Mesenchymal stem cell (in vitro differentiated cells and primary cell): ENCODE data around the gene ZFYVE28.

ENCODE experiments used
- DNase-seq: peaks from one replicate; pipeline ENCODE4 v3.0.0-alpha.2; 2013
- H2AFZ ChIP-seq: one replicate; pipeline ENCODE4 v1.6.1; 2013; ENCODE audit warnings: low read depth, mild to moderate bottlenecking, control low read depth, inconsistent platforms, low read length, moderate library complexity
- H2AK5ac ChIP-seq: 2 replicates; pipeline ENCODE4 v1.6.1; 2013; ENCODE audit warnings: low read length, moderate library complexity, mild to moderate bottlenecking, inconsistent platforms; ENCODE audit not compliant: severe bottlenecking
- H2BK120ac ChIP-seq: one replicate; pipeline ENCODE4 v1.6.1; 2013; ENCODE audit warnings: low read depth, mild to moderate bottlenecking, inconsistent platforms, low read length, moderate library complexity
- H2BK12ac ChIP-seq, 2 experiments: one replicate each; pipeline ENCODE4 v1.6.1; 2013; ENCODE audit warnings: inconsistent platforms in 2 of 2, low read length in 2 of 2, mild to moderate bottlenecking in 2 of 2, moderate library complexity in 2 of 2, control low read depth in 1 of 2
- H2BK15ac ChIP-seq: one replicate; pipeline ENCODE4 v1.6.1; 2013; ENCODE audit warnings: mild to moderate bottlenecking, low read depth, inconsistent platforms; ENCODE audit not compliant: poor library complexity, severe bottlenecking
- H2BK5ac ChIP-seq: 2 replicates; pipeline ENCODE4 v1.6.1; 2013; ENCODE audit warnings: low read depth, mild to moderate bottlenecking, low read length, control low read depth, inconsistent platforms; ENCODE audit not compliant: poor library complexity, severe bottlenecking
- H3K14ac ChIP-seq, 2 experiments: one replicate each; pipeline ENCODE4 v1.6.1; 2013; ENCODE audit warnings: inconsistent platforms in 2 of 2, low read length in 2 of 2, control low read depth in 1 of 2, mild to moderate bottlenecking in 1 of 2, moderate library complexity in 1 of 2
- H3K18ac ChIP-seq, 2 experiments: one replicate each; pipeline ENCODE4 v1.6.1; 2013; ENCODE audit warnings: inconsistent platforms in 2 of 2, low read length in 2 of 2, control low read depth in 1 of 2, low read depth in 1 of 2, mild to moderate bottlenecking in 1 of 2
- H3K23ac ChIP-seq, 2 experiments: one replicate each; pipeline ENCODE4 v1.6.1; 2013; ENCODE audit warnings: inconsistent platforms in 2 of 2, low read length in 2 of 2, mild to moderate bottlenecking in 2 of 2, moderate library complexity in 2 of 2, control low read depth in 1 of 2
- H3K27ac ChIP-seq: 2 replicates; pipeline ENCODE4 v1.5.1; 2013; ENCODE audit warnings: mild to moderate bottlenecking, moderate library complexity, low read length, control low read depth, inconsistent platforms; ENCODE audit not compliant: poor library complexity, severe bottlenecking
- H3K27me3 ChIP-seq, 2 experiments: 2 replicates each; pipeline versions ENCODE4 v1.6.1 to v1.7.0; 2013; ENCODE audit warnings: low read length in 2 of 2, mild to moderate bottlenecking in 2 of 2, moderate library complexity in 2 of 2, control low read depth in 1 of 2, inconsistent platforms in 1 of 2; ENCODE audit not compliant: control insufficient read depth in 1 of 2, insufficient read depth in 1 of 2
- H3K36me3 ChIP-seq, 2 experiments: 2 replicates each; pipeline versions ENCODE4 v1.6.1 to v1.7.0; 2013; ENCODE audit warnings: low read length in 2 of 2, control low read depth in 1 of 2, inconsistent platforms in 1 of 2, low read depth in 1 of 2, mild to moderate bottlenecking in 1 of 2; ENCODE audit not compliant: insufficient read depth in 2 of 2, control insufficient read depth in 1 of 2
- H3K4ac ChIP-seq, 2 experiments: one replicate each; pipeline ENCODE4 v1.6.1; 2013; ENCODE audit warnings: inconsistent platforms in 2 of 2, low read length in 2 of 2, mild to moderate bottlenecking in 2 of 2, moderate library complexity in 2 of 2, control low read depth in 1 of 2, low read depth in 1 of 2
- H3K4me1 ChIP-seq: 2 replicates; pipeline ENCODE4 v1.6.1; 2013; ENCODE audit warnings: low read depth, low read length, control low read depth; ENCODE audit not compliant: control insufficient read depth, insufficient read depth
- H3K4me2 ChIP-seq: 2 replicates; pipeline ENCODE4 v1.6.1; 2013; ENCODE audit warnings: low read length, mild to moderate bottlenecking, inconsistent platforms; ENCODE audit not compliant: poor library complexity, severe bottlenecking
- H3K4me3 ChIP-seq, 2 experiments: 2 replicates each; pipeline versions ENCODE4 v1.5.1 to v1.7.0; 2013; ENCODE audit warnings: low read length in 2 of 2, mild to moderate bottlenecking in 2 of 2, control low read depth in 1 of 2, low read depth in 1 of 2; ENCODE audit not compliant: insufficient read depth in 1 of 2
- H3K79me1 ChIP-seq: replicated peaks from 2 replicates; pipeline ENCODE4 v1.6.1; 2013; ENCODE audit warnings: mild to moderate bottlenecking, control low read depth, low read length, inconsistent platforms; ENCODE audit not compliant: poor library complexity, severe bottlenecking
- H3K9ac ChIP-seq: 2 replicates; pipeline ENCODE4 v1.7.0; 2013; ENCODE audit warnings: mild to moderate bottlenecking, low read length, moderate library complexity
- H3K9me3 ChIP-seq: 2 replicates; pipeline ENCODE4 v1.7.0; 2013; ENCODE audit warnings: mild to moderate bottlenecking, low read length; ENCODE audit not compliant: control insufficient read depth
- H4K8ac ChIP-seq: one replicate; pipeline ENCODE4 v1.6.1; 2013; ENCODE audit warnings: inconsistent platforms, mild to moderate bottlenecking, low read length, moderate library complexity
- H4K91ac ChIP-seq: one replicate; pipeline ENCODE4 v1.6.1; 2013; ENCODE audit warnings: mild to moderate bottlenecking, low read length, inconsistent platforms
- WGBS: methylation state at CpG from one replicate; pipeline ENCODE4 v1.1.7; 2013; ENCODE audit warnings: mixed read lengths; 5-methylcytosine and 5-hydroxymethylcytosine counted together

Gene ZFYVE28

DNA sequence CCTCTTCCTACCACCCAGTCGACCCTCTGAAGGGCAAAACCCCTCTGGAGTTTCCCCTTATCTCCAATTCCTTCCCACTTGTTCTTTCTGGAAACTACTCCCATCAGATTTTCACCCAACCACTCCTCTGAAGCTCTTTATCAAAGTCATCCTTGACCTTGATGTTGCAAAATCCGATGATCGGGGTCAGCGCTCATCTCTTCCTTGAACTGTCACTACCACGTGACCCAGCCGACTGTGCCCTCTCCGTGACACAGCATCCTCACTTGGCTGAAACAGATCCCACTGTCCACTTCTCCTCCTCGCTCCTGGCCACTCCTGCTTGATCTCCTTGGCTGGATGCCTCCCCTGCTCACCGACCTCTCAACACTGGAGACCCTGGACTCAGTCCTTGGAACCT, 1.4 kb upstream of the ZFYVE28 start:
- DNase-seq = no peak
- H3K9me3 ChIP-seq = peaks cover 4% of the 10 kb centered on the region
- H3K9ac ChIP-seq = no peak overlapping the region
- H2AFZ ChIP-seq = no peak overlapping the region
- no peak overlapping the region for H3K4me3 ChIP-seq
- no peak overlapping the region for H3K23ac ChIP-seq
- no peak overlapping the region for H2BK5ac ChIP-seq
- H3K18ac ChIP-seq = no peak overlapping the region
- no peak overlapping the region for H4K8ac ChIP-seq
- no peak overlapping the region for H3K4ac ChIP-seq
- H3K4me1 ChIP-seq = peaks cover 31% of the 10 kb centered on the region
- H2BK12ac ChIP-seq = no peak overlapping the region
- H2BK120ac ChIP-seq = no peak overlapping the region
- 77% methylated on average over 9 of the region's 9 CpGs for WGBS
- no peak overlapping the region for H3K27ac ChIP-seq
- H3K14ac ChIP-seq = no peak overlapping the region
- no peak overlapping the region for H3K4me2 ChIP-seq
- no peak overlapping the region for H2BK15ac ChIP-seq
- no peaks in the 10 kb centered on the region for H3K79me1 ChIP-seq
- peaks cover 0 to 6% of the 10 kb centered on the region in 2 experiments for H3K36me3 ChIP-seq
- H3K27me3 ChIP-seq = peaks cover 18 to 58% of the 10 kb centered on the region in 2 experiments
- no peak overlapping the region for H2AK5ac ChIP-seq
- no peak overlapping the region for H4K91ac ChIP-seq

DNA sequence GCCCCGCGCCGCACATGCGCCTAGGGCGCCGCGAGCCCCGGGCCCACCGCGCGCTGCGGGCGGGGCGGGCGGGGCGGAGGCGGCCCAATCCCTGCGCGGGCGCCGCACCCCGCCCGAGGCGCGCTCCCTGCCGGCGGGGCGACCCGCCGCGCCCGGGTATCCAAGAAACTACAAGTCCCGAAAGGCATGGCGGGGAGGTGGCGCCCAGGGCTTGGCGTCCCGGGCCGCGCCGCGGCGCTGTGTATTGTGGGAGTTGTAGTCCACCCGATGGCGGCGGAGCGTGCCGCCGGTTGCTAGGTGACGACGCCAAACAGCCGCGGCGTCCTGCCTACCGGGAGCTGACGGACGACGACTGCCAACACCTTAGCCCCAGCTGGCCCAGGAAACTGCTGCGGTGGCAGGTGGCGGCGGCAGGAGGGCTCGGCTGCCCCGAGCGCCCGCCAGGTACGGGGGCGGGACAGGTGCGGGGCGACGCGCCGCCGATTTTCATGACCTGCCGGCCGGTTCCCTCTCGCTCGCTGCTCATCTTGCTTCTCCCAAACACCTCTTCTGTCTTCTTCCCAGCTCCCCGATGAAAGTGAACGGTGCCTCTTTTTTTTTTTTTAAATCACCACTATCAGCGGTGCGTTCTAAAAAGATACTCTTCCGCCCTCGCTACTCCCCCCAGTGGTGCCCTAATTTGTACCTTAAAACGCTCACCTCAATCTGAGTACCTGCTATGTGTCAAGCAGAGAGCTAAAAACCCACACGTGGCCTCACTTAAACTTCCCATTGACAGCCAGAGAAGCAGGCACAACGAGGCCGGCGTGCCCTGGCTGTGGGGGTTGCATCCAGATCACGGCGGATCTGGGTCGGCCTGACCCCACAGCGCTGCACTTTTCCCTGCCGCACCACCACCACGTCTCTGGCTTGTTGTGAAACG, 466 bp upstream of the ZFYVE28 start, which contains the start of gene CFAP99:
Gene CFAP99, plus strand, starts transcription at position 306 of the 922 bp plus-strand sequence.
- WGBS = 2% methylated on average over 83 of the region's 94 CpGs
- H3K36me3 ChIP-seq = peaks cover 0 to 6% of the 10 kb centered on the region in 2 experiments
- peak; percentile 94 for DNase-seq
- H2BK12ac ChIP-seq = peak within 1 kb of the TSS in 1 of 2 experiments; percentile 17
- peak within 1 kb of the TSS; percentile 79 for H2AFZ ChIP-seq
- peak within 1 kb of the TSS in 1 of 2 experiments; percentile 54 for H3K18ac ChIP-seq
- peaks cover 33% of the 10 kb centered on the region for H3K4me1 ChIP-seq
- H2AK5ac ChIP-seq = no peak within 1 kb of the TSS
- H2BK15ac ChIP-seq = no peak within 1 kb of the TSS
- H4K91ac ChIP-seq = no peak within 1 kb of the TSS
- H3K9me3 ChIP-seq = peaks cover 4% of the 10 kb centered on the region
- peak within 1 kb of the TSS; percentile 31 for H4K8ac ChIP-seq
- no peak within 1 kb of the TSS for H3K14ac ChIP-seq
- H2BK5ac ChIP-seq = no peak within 1 kb of the TSS
- no peak within 1 kb of the TSS for H2BK120ac ChIP-seq
- peaks cover 18 to 58% of the 10 kb centered on the region in 2 experiments for H3K27me3 ChIP-seq
- peak within 1 kb of the TSS; percentile 15 for H3K27ac ChIP-seq
- H3K4me2 ChIP-seq = peak within 1 kb of the TSS; percentile 98
- H3K9ac ChIP-seq = peak within 1 kb of the TSS; percentile 88
- no peaks in the 10 kb centered on the region for H3K79me1 ChIP-seq
- peak within 1 kb of the TSS; percentile 82 to 86 for H3K4me3 ChIP-seq
- peak within 1 kb of the TSS in 1 of 2 experiments; percentile 24 for H3K4ac ChIP-seq
- H3K23ac ChIP-seq = peak within 1 kb of the TSS in 1 of 2 experiments; percentile 78

DNA sequence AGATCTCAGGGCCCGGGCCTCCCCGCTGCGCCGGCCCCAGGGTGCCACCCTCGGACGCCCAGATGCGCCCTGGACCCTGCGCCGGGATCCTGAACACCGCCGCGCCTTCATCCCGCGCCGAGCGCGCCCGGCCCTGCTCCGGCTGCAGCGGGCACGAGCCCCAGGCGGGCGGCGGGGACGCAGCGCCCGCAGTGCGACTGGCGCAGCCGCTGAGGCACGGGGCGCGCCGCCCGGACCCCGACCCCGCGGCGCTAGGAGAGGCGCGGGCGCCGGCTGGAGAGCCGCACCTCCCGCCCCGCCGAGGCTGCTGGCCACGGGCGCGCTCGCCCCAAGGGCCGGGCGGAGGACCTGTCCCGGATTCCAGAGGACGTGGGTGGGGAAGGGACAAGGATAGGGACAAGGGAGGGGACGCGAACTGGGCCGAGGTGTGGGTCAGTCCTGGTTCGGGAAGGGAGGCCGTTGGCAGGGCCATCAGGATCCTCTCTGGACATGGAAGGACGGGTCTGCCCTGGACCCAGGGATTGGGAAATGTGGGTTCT, 1.1 kb downstream of the ZFYVE28 start:
- peaks cover 0 to 6% of the 10 kb centered on the region in 2 experiments for H3K36me3 ChIP-seq
- H3K9ac ChIP-seq = peak overlapping the region; percentile 54
- no peaks in the 10 kb centered on the region for H3K79me1 ChIP-seq
- H3K27ac ChIP-seq = no peak overlapping the region
- no peak overlapping the region for H4K91ac ChIP-seq
- no peak overlapping the region for H2BK12ac ChIP-seq
- peaks cover 45% of the 10 kb centered on the region for H3K4me1 ChIP-seq
- DNase-seq = peak; percentile 35
- peaks cover 18 to 46% of the 10 kb centered on the region in 2 experiments for H3K27me3 ChIP-seq
- H2BK120ac ChIP-seq = no peak overlapping the region
- peak overlapping the region in 1 of 2 experiments; percentile 79 for H3K18ac ChIP-seq
- H3K4ac ChIP-seq = no peak overlapping the region
- peak overlapping the region; percentile 76 to 82 for H3K4me3 ChIP-seq
- peak overlapping the region; percentile 94 for H3K4me2 ChIP-seq
- H3K23ac ChIP-seq = peak overlapping the region in 1 of 2 experiments; percentile 16
- peak overlapping the region; percentile 18 for H2AFZ ChIP-seq
- no peak overlapping the region for H2AK5ac ChIP-seq
- no peak overlapping the region for H4K8ac ChIP-seq
- peaks cover 4% of the 10 kb centered on the region for H3K9me3 ChIP-seq
- no peak overlapping the region for H2BK15ac ChIP-seq
- H3K14ac ChIP-seq = no peak overlapping the region
- WGBS = 1% methylated on average over 58 of the region's 61 CpGs
- H2BK5ac ChIP-seq = peak overlapping the region; percentile 60
